ENCODE data around the gene OSTN.

DNA sequence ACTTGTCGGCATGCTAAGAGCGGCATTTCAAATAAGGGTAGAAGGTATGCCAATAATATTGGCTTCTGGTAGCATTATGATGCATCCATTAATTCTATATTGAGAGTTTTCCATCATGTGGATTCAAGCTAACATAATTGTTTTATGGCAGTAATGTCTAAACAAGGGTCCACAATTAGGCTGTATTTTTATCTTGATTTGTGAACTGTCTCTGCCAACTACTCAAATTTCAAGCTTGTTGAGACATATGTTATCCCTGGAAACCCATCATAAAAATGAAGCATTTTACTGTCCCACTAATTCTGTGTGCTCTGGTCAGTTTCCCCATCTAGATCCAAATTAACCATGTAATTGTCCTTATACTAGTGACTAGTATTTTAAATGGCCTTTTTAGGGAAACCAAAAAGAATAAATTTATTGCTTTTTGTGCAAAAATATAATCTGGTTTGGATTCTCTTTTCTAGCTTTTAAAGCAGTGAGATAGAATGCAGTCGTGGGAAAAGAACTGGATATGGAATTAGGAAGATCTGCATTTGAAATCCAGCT, 1.2 kb upstream of the OSTN start:
- TF ChIP-seq CTCF (IDR thresholded peaks at IDR 0.05; ENCODE audit: extremely low read depth in 1 of 2, insufficient read depth in 1 of 2, low read depth in 1 of 2, low read length in 2 of 2) = no peak
- no peak for TF ChIP-seq POLR2A (IDR thresholded peaks at IDR 0.05; ENCODE audit: low read depth, low read length)
- no peak for TF ChIP-seq EZH2 (IDR thresholded peaks at IDR 0.05; ENCODE audit: borderline replicate concordance, low read depth, low read length, severe bottlenecking)
- TF ChIP-seq POLR2AphosphoS5 (IDR thresholded peaks at IDR 0.05; ENCODE audit: insufficient read depth, low read depth, low read length) = no peak

All from endothelial cell of umbilical vein (primary cell).